Activated gamma-delta T cell treated with Interleukin-2 at 50 U/mL for 16 hours (primary cell): ENCODE results near the gene FGL2.
"Not testable (repeated sequence)": the region's sequence is repeated elsewhere in the genome, so short reads cannot be mapped to it uniquely, and the experiment has no call there.

ENCODE experiments used
- DNase-seq: peaks from one replicate; pipeline ENCODE4 v3.0.0-alpha.2; 2020

FGL2 gene

DNA sequence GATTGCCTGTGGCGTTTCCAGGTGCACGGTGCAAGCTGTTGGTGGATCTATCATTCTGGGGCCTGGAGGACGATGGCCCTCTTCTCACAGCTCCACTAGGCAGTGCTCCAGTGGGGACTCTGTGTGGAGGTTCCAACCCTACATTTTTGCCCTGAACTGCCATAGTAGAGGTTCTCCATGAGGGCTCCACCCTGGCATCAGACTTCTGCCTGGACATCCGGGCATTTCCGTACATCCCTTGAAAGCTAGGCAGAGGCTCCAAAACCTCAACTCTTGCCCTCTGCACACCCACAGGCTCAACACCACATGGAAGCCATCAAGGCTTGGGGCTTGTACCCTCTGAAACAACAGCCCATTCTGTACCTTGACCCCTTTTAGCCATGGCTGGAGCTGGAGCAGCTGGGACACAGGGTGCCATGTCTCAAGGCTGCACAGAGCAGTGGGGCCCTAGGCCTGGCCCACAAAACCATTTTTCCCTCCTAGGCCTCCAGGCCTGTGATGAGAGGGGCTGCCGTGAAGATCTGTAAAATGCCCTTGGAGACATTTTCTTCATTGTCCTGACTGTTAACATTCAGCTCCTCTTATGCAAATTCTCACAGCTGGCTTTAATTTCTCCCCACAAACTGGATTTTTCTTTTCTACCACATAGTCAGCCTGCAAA lies 10.0 kb upstream of the FGL2 start:
- no peak for DNase-seq

DNA sequence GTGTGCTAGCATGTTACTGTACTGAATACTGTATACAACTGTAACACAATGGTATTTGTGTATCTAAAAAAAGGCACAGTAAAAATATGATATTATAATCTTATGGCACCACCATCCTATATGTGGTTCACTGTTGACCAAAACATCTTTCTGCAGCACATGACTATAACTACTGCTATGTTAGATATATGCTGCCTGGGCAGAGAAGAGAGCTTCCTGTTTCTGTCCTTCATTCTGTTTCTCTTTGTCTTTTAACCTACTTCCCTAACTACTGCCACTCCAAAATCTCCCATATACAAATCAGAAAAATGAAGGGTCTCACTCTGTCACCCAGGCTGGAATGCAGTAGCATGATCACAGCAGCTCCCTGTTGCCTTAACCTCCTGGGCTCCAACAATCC lies 8.8 kb upstream of the FGL2 start:
- DNase-seq = no peak

DNA sequence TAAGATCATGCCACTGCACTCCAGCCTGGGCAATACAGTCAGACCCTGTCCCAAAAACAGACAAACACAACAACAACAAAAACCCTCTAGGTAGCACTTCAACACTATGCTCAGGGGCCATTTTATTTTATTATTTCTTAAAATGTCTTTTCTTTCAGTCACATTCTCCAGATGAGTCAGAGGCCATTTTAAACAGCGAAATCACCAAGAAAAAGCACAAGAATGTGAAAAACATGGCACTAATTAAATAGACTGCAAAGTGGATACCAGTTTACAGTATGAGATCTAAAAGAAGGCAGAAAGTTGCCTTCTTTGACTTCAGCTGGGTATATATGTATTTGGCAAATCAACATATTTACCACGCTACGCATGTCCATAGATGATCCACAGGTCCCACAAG lies 6.1 kb upstream of the FGL2 start:
- no peak for DNase-seq

DNA sequence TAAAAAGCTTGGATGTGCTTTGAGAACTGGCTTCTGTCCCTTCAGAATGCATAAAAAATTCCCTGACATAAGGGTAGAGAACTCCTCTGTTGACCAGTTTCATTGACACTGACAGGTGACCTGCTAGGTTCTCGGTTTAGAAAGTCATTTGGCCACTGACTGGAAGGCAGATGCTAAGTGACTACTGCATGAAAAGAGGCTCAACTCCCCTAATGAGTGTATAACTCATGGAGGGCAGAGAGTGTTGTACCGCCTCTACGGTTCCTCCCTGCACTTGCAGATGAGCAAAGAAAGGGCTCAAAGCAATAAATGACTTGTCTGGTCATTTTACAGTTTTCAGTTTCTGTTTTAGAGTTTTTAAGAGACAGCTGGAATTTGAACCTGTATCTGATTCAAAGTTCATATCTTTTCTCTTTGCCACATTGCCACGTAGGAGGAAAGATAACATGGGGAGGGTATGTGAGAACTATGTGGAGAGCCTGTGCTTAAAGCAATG lies 2.9 kb upstream of the FGL2 start:
- DNase-seq = no peak

DNA sequence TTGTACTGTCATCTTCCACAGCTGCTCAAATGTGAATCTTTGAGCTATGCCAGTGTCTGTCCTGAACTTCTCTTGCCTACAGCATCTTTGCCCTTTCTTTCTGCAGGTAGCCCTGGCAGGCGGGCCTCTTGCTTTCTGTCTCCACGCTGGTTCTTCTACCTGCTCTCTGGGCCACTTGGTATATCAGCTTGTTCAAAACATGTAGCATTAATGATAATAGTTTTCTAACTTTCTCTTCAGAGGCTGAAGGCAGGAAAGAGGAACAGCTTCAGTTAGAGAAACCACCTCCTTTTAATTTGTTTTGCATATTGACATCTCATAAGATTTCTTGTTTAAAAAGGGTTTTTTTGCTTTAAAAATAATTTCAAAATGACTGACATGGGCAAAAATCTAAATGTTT lies 923 bp upstream of the FGL2 start:
- no peak for DNase-seq

DNA sequence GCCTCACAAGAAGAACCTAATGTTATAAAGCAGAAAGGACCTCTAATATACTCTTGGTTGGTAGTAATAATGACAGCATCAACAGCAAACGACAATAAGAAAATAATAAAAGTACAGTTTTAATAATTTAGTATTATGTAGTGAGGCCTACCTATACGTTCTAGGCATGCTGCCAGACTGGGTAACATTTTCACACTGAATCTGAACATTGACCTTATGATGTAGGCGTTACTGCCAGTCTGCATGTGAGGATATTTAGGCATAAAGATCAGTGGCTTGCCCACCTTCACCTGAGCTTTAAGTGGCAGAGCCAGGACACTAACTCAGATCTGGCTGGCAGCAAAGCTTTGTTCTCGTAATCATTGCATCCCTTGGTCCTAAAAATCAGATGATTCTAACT lies 2.5 kb downstream of the FGL2 start:
- DNase-seq = no peak

DNA sequence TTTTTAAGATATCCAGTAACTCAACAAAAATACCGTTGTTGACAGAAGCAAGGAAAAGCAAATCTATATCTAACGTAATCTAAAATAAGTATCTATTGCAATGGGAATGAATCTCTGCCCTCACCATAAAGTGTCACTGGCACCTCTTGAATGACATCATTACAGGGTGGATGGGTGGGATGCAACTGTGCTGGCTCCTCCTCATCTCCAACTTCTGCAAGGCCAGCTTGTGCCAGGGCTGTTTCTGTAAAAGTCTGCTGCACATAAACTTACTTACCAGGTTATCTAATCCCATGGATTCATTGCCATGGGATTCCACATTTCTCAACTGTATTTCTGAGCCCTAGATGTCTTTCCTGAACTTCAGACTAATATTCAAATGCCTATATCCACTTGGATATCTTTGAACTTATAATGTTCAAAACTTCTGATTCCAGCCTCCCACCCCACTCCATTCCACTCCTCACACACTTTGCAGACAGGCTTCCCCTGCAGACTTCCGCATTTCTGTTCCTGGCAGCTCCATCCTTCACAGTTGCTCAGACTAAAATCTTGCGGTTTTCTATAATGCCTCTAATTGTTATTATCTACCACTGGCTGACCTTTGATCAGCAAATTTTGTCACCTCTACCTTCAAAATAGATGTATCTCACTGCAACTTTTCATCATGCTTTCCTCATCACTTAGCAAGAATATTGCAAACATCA lies 10.7 kb downstream of the FGL2 start:
- no peak for DNase-seq

DNA sequence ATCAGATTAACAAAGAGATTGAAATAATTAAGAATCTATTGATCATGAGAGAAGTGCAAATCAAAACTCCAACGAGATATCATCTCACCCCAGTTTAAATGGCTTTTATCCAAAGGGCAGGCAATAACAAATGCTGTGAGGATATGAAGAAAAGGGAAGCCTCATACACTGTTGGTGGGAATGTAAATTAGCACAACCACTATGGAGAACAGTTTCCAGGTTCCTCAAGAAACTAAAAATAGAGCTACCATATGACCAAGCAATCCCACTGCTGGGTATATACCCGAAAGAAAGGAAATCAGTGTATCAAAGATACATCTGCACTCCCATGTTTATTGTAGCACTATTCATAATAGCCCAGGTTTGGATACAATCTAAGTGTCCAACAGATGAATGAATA lies 13.8 kb downstream of the FGL2 start:
- DNase-seq = no peak

DNA sequence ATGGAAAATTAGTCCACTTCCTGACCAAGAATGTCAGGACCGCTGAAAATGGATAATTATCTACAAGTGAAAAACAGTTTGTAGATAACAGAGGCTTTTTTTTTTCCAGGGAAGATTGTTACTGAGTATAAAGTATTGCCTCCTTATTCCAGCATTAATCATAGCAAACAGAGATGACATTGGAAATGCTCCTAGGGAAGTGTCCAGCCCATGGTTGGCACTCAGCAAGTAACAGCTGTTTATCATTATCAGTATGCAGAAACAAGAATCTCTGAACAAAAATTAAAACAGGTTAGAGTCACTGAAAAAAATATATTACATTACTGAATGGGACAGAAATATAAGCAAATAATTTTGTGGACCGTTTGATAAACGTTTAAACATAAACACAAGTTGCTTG lies 14.6 kb downstream of the FGL2 start:
- DNase-seq = no peak

DNA sequence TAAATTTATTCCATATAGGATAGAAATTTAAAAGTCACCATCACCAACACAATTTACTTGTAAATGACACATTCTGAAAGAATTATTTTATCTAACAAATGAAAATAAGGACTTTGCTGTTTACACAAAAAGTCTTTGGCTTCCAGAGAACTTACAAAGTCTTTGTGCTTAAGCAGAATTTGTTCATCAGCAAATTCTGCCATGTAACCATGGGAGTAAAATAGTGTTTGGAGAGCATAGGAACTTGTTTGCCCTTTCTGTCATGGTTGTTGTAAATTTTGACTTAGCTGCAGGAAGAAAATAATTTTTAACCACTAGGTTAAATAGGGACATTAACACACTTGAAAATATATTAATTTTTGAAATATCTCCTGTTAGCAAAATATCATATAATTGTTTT lies 15.2 kb downstream of the FGL2 start:
- DNase-seq = no peak

DNA sequence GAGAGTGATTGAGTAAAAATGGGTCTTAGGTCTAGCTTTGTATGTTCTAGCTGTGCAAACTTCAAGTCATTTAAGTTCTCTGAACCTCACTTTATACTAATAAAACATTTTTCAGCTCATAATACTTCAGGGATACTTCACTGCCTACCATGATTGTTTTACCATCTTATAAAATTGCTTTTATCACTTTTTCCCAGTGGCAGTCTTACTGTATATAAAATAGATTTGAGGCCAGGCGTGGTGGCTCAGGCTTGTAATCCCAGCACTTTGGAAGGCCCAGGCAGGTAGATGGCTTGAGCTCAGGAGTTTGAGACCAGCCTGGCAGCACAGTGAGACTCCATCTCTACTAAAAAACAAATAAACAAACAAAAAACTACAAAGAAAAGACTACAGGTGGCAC lies 17.4 kb downstream of the FGL2 start:
- no peak for DNase-seq

DNA sequence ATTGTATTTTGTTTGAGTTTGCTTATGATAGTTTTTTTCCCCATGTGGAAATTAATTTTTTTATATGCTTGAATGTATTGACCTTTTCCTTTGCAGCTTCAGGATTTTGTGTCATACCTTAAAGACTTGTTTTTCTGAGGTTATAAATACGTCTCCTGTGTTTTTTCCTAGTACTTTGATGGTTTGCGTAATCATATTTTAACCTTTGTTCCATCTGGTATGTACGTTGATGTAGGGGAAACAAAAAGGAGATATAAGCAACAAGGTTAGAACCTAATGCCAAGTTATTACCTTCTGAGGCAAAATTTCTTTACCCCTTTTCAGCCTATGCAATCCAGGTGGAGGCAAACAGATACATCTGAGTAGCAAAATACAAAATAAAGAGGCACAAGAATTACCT lies 17.9 kb downstream of the FGL2 start:
- DNase-seq = no peak

DNA sequence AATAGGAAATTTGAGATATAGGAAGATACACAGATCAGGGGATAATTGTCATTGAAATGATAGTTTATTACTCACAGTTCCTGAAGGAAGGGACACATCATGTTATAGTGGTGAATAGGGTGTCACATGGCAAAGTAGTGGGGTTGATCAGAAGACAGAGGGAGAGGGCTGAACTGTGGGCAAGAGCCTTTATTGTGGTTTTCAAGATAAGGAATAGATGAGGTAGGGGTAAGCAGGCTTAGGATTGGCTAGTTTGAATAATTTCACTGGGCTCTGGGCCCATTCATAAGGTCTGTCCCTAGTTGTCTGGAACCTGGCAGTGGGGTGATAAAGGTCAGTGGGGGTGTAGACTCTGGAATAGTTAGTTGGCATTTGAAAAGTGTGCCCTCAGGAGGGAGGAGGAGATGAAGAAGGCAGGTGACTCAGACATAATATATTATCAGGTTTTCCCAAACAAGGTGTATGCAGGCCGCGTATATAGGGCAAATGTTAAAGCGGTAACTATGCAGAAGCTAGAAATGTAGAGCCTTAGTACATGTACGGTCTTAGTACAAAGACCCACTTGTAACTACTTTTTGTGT lies 18.5 kb downstream of the FGL2 start:
- DNase-seq = no peak

DNA sequence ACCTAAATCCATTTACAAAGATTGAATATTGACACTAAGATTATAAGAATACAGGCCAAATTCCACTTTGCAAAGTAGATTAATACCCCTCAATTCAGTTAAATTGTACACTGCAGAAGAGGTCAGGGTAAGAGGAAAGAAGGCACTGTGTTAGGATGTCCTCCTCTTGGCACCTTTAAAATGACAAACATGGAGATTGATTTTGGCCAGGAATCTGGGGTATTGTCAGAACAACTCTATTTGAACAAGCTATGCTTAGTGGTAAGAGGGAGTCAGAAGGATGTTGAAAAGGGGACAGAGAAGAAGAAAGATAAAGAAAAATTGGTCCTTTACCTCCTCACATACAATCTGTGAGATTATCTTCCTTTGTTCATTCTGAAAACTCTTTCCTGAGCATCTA lies 21.6 kb downstream of the FGL2 start:
- not testable (repeated sequence) for DNase-seq

DNA sequence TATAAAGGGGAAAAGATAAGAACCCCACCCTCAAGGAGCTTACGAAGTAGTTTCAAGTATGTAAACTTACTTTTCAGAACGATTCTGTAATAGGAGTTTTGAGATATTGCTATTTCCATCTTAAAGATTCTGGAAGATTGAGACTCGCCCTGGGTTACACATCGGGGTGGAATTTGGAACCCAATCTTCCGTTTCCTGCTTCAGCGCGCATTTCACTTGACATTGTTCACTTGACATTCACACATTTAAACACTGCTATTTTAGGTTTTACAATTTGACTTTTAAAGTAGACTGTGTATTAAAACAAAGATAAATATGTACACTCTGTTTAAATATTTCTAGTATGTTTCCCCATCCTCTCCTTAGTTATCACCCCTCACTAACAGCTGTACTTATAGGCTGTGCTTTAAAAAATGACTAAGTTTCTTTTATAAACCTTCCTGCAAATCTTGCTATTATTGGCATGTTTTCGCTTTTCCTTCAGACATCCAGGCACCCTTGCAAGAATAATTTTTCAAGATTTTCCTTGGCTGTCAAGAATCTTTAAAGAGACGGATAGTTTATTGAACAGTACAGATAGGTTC lies 22.2 kb downstream of the FGL2 start:
- DNase-seq = not testable (repeated sequence)

DNA sequence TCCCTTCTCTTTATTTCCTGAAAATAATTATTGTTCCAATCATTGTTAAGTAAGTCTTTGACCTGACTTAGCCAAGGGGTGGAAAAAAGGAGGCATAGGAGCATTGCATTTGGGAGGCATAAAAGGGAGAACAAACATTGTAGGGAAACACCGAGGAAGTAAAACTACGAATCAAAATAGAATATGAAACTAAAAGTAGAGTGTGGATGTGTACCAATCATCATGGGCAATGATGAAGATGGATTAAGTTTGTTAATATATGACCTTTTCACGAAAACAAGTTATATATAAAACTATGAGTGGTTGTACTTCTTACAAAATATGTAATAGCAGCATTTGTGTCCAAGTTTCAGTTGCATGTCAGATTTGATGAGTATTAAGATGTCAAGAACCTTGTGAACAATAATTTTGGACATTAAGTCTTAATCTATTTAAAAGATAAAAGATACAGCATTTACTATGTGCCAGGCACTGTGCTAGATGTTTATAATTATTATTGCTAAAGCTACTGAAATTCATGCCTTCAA lies 24.3 kb downstream of the FGL2 start:
- not testable (repeated sequence) for DNase-seq

DNA sequence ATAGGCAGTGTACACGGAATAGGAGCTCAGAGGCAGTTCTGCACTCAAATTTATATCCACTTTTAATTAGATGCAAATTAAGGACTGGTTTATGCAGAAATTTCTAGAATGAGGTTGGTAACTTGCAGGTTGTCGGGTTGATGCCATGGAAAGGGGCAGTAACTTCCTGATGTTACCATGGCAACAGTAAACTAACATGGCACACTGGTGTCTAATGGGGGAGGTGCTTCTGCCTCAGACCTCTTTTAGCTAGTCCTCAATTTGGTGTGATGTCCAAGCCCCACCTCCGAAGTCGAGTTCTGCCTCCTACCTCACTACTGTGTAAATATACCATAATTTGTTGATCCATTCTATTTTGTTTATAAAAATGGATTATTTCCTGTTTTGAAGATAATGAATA lies 25.2 kb downstream of the FGL2 start:
- DNase-seq = not testable (repeated sequence)

DNA sequence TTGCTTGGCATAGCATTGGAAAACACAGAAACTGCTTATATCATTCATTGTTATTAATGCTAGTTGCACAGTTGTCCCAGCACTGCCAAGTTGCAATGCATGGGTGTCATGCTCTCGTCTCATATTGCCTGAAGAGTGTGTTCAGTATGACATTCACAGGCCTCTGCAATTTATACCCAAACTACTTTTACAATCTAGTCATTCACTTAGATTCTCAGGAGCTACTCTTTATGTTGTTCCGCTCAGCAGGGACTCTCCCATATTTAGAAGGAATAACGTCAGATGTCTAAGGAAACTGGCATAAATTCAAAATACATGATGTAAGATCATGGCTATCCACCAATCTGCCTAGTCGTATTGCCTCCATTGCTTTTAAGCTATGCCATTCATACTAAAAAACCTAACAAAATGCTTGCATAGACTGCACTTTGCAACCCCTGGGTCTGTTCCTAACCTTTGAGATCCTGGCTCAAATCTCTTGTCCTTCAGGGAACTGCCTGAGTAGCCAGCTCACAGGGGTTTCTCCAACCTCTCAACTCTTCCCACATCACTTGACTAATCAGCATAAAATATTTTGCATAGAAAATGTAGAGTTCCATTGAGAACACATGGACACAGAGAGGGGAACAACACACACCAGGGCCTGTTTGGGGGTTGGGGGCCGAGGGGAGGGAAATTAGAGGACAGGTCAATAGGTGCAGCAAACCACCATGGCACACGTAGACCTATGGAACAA lies 27.0 kb downstream of the FGL2 start:
- not testable (repeated sequence) for DNase-seq

DNA sequence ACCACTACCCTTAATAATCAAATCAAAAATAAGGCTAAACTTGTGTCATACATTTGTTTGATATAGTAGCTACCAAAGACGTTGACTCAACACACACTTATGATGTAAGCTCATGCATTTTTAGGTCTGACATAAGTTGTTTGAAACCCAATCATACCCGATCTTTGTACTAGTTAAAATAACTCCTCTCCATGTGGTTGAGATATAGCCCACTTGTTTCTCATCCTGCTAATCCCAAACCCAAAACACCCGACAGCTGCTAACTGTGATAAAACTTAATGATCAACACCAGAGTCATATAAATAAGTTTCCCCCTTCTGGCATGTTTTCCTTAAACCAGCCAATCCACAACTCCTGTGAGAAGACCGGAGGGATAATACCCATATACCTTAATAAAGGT lies 28.5 kb downstream of the FGL2 start:
- not testable (repeated sequence) for DNase-seq

DNA sequence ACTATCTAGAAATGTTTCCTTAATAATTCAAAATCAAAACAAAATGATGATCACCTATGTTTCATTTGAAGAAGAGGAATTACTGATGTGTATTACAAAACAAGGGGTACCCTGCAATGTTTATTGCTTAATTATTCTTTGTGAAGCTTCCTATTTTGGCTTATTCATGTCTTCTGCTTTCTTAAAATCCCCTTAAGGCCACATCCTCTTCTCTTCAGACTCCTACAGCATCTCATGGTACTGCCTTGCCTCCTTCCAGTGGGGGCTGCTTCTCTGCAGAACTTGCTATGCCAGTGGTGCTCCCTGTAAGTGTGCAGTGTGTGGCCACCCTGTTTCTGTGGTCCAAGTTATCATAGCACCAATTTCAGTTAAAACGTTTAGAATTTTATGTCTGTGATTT lies 42.2 kb downstream of the FGL2 start:
- DNase-seq = no peak

DNA sequence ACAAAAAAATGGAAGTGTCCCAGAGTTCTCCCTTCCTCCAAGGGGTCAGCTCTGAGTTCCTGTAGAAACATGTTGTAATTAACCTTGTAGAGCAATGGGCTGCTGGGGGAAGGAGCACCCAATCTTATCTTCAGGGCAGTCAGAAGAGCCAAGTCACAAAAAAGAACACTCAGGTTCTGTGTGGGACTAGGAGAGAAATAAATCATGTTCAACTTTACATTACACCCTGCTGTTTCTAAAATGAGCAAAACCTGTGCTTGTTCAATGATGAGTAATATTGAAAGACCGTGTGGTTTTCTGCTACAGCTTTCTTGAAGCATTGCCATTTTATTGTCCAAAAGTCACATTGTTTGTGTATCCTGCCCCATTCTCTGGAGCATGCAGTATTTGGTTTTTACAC lies 42.6 kb downstream of the FGL2 start:
- not testable (repeated sequence) for DNase-seq

DNA sequence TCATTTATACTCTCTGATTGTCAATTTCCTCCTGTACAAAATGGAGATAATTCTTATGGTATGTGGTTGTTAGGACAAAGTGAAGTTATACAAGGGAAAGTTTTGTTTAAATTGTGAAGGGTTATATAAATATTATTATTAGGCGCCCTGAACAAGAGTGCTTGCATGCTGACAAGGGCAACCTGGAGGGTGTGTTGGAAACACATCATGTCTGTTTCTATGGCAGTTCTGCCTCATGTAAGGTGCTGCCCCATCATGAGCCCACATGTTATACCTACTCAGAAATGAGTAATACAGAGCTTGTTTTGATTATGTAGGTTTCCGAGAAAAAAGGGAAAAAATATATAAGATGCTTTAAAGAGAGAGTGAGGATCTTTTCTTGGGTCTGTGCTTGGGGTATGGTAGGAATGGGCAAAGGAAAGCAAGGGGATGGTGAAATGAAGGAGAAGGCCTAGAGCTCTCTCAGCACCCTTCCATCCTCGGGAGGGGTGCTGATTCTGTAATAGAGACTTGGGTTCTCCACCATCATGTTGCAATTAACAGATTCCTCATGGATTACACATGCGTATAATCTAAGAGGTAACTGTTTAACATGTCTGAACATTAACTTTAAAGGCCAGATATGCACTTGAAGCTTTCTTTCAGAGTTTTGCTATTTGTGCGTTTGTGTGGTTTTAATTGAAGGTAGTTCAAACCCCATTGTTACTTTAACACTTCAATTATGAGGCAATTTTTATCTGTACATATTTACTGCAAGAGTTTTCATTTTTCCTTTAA lies 43.8 kb downstream of the FGL2 start:
- DNase-seq = not testable (repeated sequence)
